Measurements from ENCODE around the gene ADGRD2. TPM values are rescaled to one million over a fixed set of nuclear protein-coding genes. Genes with fewer than 3 reads are reported as not detected.

The ADGRD2 gene
- total RNA-seq, 5 donors from 2014 or later (not counting 1 experiment from before 2014, with no cell fraction given) = not detected

DNA sequence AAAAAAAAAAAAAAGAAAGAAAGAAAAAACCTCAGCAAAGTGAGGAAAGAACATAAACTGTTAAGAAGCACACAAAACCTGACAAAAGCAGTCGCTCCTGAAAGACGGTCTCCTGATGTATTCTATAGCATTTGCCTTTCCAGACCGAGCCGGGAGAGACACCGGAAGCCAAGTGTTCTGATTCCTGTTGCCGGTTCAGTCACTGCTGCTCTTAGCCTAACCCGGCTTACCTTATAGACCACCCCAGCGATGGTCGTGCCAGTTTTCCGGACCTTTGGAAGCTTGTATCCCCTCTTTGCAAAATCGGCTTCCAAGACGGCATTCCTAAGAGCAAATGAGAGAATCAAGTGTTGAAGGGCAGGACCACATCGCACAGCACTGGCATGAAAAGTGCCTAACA, 35.6 kb upstream of the ADGRD2 start:
- Histone ChIP-seq H3K27me3 (replicated peaks in 1 of 2; ENCODE audit: control insufficient read depth in 2 of 2, extremely low read depth in 1 of 2, insufficient read depth in 2 of 2, low read length in 1 of 2) (no peaks in the 10 kb centered on the region), H3K36me3 (ENCODE audit: control insufficient read depth in 2 of 2, extremely low read depth in 1 of 2, insufficient read depth in 1 of 2, low read length in 1 of 2) (peaks cover 0 to 40% of the 10 kb centered on the region in 2 donors), H3K27ac (ENCODE audit: low read length) (peak overlapping the region; percentile 56), H3K4me1 (ENCODE audit: control insufficient read depth in 1 of 2, extremely low read depth in 1 of 2, insufficient read depth in 2 of 2, low read length in 2 of 2) (peaks cover 7 to 17% of the 10 kb centered on the region in 2 experiments), H3K9me3 (no peaks in the 10 kb centered on the region), H3K4me3 (ENCODE audit: control insufficient read depth in 1 of 2, extremely low read depth in 1 of 2, low read length in 1 of 2) (peak overlapping the region; percentile 79 to 91)
- Mint-ChIP-seq H3K9me3 (peaks cover 0 to 3% (median 3%) of the 10 kb centered on the region in 3 donors), H3K4me1 (peaks cover 34 to 42% (median 40%) of the 10 kb centered on the region in 3 donors), H3K36me3 (peaks cover 32% of the 10 kb centered on the region), H3K27me3 (no peaks in the 10 kb centered on the region), H3K4me3 (peak overlapping the region; percentile 89 to 97 (median 97)), H3K27ac (peak overlapping the region; percentile 92 to 96)
- ATAC-seq (replicated peaks in 1 of 4) (no peak), DNase-seq (no peak)
- 29% methylated on average over 12 of the region's 13 CpGs for WGBS (ENCODE audit: insufficient coverage)
- CTCF ChIA-PET = interaction anchor here (0.6 to 0.7 kb wide), 3 partner anchors 43 to 783 kb away, joined by 3 read pairs; no protein-coding TSS in a partner anchor
- POLR2A ChIA-PET = interaction anchor here in 1 of 2 donors (0.6 kb wide), 1 partner anchor 17 kb away, joined by 4 read pairs; no protein-coding TSS in a partner anchor

DNA sequence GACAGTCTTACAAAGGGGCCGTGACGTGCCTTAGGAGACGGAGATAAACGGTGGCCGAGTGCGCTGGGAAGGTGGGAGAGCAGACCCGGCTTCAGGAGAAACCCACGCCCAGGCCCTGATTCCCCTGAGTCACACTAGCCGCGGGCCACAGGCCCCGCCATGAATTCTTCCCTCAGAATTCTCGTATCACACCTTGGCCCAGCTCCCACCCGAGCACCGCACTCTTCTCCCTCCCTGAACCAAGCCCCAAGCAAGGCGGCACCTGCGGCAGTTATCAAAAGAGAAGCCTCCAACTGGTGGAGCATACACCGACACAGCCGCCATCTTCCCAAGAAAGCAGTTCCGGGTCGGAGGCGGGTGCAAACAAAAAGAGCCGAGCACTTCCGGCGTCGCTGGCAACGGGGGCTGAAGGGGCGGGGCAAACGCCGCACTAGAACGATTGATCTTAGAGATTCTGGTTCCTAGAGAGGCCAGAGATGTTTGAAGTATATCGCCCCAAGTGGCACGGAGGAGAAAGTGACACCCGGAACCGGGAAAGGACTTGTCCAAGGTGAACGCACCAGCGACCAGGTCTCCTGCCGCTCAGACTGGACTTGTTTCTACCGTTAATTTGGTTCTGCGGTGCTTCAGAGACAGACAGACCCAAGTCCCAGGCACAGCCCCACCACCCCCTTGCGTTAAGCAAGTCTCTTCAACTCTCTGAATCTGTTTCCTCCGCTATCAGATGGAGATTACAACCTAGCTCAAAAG, 35.0 kb upstream of the ADGRD2 start, which contains the start of gene PSMB7:
Gene PSMB7 (minus strand): TSS at position 341 of the 750 bp plus-strand sequence. CDS start 17 bp downstream, at position 324.
- Histone ChIP-seq H3K4me3 (ENCODE audit: control insufficient read depth in 1 of 2, extremely low read depth in 1 of 2, low read length in 1 of 2) (peak within 1 kb of the TSS; percentile 79 to 91), H3K27ac (ENCODE audit: low read length) (peak within 1 kb of the TSS; percentile 56), H3K27me3 (replicated peaks in 1 of 2; ENCODE audit: control insufficient read depth in 2 of 2, extremely low read depth in 1 of 2, insufficient read depth in 2 of 2, low read length in 1 of 2) (no peaks in the 10 kb centered on the region), H3K9me3 (no peaks in the 10 kb centered on the region), H3K4me1 (ENCODE audit: control insufficient read depth in 1 of 2, extremely low read depth in 1 of 2, insufficient read depth in 2 of 2, low read length in 2 of 2) (peaks cover 7 to 24% of the 10 kb centered on the region in 2 experiments), H3K36me3 (ENCODE audit: control insufficient read depth in 2 of 2, extremely low read depth in 1 of 2, insufficient read depth in 1 of 2, low read length in 1 of 2) (peaks cover 0 to 37% of the 10 kb centered on the region in 2 donors)
- ChIA-PET POLR2A (interaction anchor here in 1 of 2 donors (0.5 kb wide), 1 partner anchor 484 kb away, joined by 3 read pairs; no protein-coding TSS in a partner anchor), CTCF (interaction anchor here in 1 of 2 donors (0.7 kb wide), 1 partner anchor 44 kb away, joined by 3 read pairs; no protein-coding TSS in a partner anchor)
- H3K27ac Mint-ChIP-seq = peak within 1 kb of the TSS; percentile 92 to 96
- 3% methylated on average over 38 of the region's 41 CpGs for WGBS (ENCODE audit: insufficient coverage)
- no peaks in the 10 kb centered on the region for H3K27me3 Mint-ChIP-seq
- peak; percentile 92 to 99 (median 96) for DNase-seq
- peak; percentile 94 to 98 (median 96) for ATAC-seq (replicated peaks in 1 of 4)
- H3K4me3 Mint-ChIP-seq = peak within 1 kb of the TSS; percentile 89 to 97 (median 97)
- peaks cover 30 to 43% (median 40%) of the 10 kb centered on the region in 3 donors for H3K4me1 Mint-ChIP-seq
- H3K9me3 Mint-ChIP-seq = peaks cover 0 to 3% (median 3%) of the 10 kb centered on the region in 3 donors
- H3K36me3 Mint-ChIP-seq = peaks cover 30% of the 10 kb centered on the region

DNA sequence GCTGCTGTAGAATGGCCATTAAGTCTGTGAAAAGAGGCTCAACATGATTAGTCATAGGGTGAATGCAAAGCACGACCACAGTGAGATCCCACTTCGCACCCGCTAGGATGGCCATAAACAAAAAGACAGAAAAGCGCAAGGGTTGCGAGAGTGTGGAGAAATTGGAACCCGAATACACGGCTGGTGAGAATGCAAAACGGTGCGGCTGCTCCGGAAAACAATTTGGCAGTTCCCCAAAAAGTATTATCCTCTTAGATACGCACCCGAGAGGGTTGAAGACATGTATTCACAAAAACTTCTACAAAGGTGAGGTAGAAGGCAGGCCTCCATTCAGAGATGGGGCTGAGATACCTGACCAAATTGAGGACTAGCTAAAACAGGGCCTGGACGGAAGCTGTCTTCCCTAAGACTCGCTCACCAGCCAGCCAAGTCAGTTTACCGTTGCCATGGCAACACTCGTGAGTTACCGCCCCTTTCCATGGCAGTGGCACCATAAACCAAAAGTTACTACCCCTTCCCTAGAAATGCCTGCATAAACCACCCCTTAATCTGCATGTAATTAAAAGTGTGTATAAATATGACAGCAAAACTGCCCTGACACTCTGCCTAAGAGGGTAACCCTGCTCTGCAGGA, 34.3 kb upstream of the ADGRD2 start:
- H3K27me3 Mint-ChIP-seq = no peaks in the 10 kb centered on the region
- peak overlapping the region; percentile 92 to 96 for H3K27ac Mint-ChIP-seq
- H3K36me3 Mint-ChIP-seq = peaks cover 25% of the 10 kb centered on the region
- DNase-seq (peak in 1 of 35 experiments; percentile 22), ATAC-seq (replicated peaks in 1 of 4) (no peak)
- Histone ChIP-seq H3K27ac (ENCODE audit: low read length) (peak overlapping the region; percentile 56), H3K36me3 (ENCODE audit: control insufficient read depth in 2 of 2, extremely low read depth in 1 of 2, insufficient read depth in 1 of 2, low read length in 1 of 2) (peaks cover 0 to 30% of the 10 kb centered on the region in 2 donors), H3K4me3 (ENCODE audit: control insufficient read depth in 1 of 2, extremely low read depth in 1 of 2, low read length in 1 of 2) (peak overlapping the region; percentile 79 to 91), H3K4me1 (ENCODE audit: control insufficient read depth in 1 of 2, extremely low read depth in 1 of 2, insufficient read depth in 2 of 2, low read length in 2 of 2) (peaks cover 7 to 24% of the 10 kb centered on the region in 2 experiments), H3K27me3 (replicated peaks in 1 of 2; ENCODE audit: control insufficient read depth in 2 of 2, extremely low read depth in 1 of 2, insufficient read depth in 2 of 2, low read length in 1 of 2) (no peaks in the 10 kb centered on the region), H3K9me3 (no peaks in the 10 kb centered on the region)
- H3K4me3 Mint-ChIP-seq = peak overlapping the region; percentile 89 to 97 (median 97)
- ChIA-PET CTCF (no interaction called here), POLR2A (interaction anchor here in 1 of 2 donors (0.5 kb wide), 1 partner anchor 485 kb away, joined by 3 read pairs; no protein-coding TSS in a partner anchor)
- H3K9me3 Mint-ChIP-seq = peaks cover 0 to 3% (median 3%) of the 10 kb centered on the region in 3 donors
- 97% methylated on average over 7 of the region's 17 CpGs for WGBS (ENCODE audit: insufficient coverage)
- peaks cover 27 to 40% (median 39%) of the 10 kb centered on the region in 3 donors for H3K4me1 Mint-ChIP-seq

DNA sequence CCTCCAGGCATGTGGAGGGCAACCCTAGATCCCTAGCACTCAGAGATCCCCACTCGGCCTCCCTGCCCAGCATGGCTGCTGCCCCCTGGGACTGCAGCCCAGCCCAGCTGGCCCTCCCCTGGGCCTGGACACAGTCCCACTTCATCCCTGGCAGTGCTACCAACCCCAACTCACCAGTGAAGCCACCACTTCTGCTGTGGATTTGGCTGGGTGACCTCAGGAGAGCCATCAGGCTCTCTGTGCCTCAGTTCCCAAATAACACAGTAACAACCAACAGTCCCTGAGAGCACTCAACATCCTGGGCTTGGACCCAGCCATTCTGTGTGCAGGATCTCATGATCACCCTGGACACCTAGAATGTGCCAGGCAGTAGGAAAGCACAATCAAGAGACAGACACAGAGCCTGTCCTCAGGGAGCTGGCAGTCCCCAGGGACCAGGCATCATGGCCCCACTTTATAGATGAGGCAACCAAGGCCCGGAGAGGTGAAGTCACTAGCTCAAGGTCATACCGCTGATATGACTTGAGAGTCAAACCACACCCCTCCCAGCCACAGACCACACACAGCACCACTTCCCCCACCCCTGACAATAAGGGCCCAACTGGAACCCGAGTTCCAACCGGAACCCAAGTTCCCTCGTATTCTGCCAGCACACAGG, 30.3 kb upstream of the ADGRD2 start:
- peaks cover 0 to 3% (median 3%) of the 10 kb centered on the region in 3 donors for H3K9me3 Mint-ChIP-seq
- WGBS (ENCODE audit: insufficient coverage) = 67% methylated on average over 6 of the region's 6 CpGs

DNA sequence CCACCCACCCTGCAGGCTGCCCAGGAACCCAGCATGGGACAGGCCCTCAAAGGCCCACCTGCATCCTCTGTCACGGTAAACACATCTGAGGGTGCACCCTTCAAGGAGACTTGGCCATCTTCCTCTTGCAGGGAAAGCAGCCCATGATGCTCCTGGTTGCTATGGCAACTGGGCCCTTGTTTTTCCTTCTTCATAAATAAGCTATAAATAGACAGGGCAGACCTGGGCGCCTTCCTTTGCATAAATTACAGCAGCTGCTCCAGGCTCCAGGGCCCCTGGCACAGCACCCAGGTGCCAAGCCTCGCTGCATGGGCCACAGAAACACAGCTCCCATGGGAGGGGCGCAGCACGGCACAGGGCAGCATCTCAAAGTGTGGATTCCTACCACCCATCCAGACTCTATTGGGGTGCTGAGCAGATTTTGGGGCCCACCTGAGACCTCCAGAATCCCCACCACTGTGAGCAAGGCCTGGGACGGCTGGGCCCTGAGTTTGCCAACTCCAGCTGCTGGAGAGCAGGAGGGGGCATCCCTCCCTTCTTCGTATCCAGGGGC, 29.2 kb upstream of the ADGRD2 start:
- H3K27ac Mint-ChIP-seq = no peak overlapping the region

More for the DNA sequence above, 30.3 kb upstream of the ADGRD2 start:
- peaks cover 6 to 15% (median 13%) of the 10 kb centered on the region in 3 donors for H3K4me1 Mint-ChIP-seq
- POLR2A ChIA-PET = interaction anchor here in 1 of 2 donors (0.6 kb wide), 1 partner anchor 1857 kb away, joined by 3 read pairs; no protein-coding TSS in a partner anchor
- ATAC-seq (replicated peaks in 1 of 4) = no peak
- peaks cover 0 to 4% of the 10 kb centered on the region in 2 donors for H3K27me3 Mint-ChIP-seq
- Histone ChIP-seq H3K27ac (ENCODE audit: low read length) (no peak overlapping the region), H3K36me3 (ENCODE audit: control insufficient read depth in 2 of 2, extremely low read depth in 1 of 2, insufficient read depth in 1 of 2, low read length in 1 of 2) (no peaks in the 10 kb centered on the region), H3K9me3 (no peaks in the 10 kb centered on the region), H3K27me3 (replicated peaks in 1 of 2; ENCODE audit: control insufficient read depth in 2 of 2, extremely low read depth in 1 of 2, insufficient read depth in 2 of 2, low read length in 1 of 2) (peaks cover 0 to 4% of the 10 kb centered on the region in 2 experiments), H3K4me1 (ENCODE audit: control insufficient read depth in 1 of 2, extremely low read depth in 1 of 2, insufficient read depth in 2 of 2, low read length in 2 of 2) (peaks cover under 1 to 19% of the 10 kb centered on the region in 2 experiments), H3K4me3 (ENCODE audit: control insufficient read depth in 1 of 2, extremely low read depth in 1 of 2, low read length in 1 of 2) (no peak overlapping the region)
- H3K4me3 Mint-ChIP-seq = no peak overlapping the region
- DNase-seq = no peak
- CTCF ChIA-PET = interaction anchor here in 1 of 2 donors (1.1 kb wide), 1 partner anchor 10 kb away, joined by 5 read pairs; no protein-coding TSS in a partner anchor
- no peaks in the 10 kb centered on the region for H3K36me3 Mint-ChIP-seq
- no peak overlapping the region for H3K27ac Mint-ChIP-seq

More for the DNA sequence above, 29.2 kb upstream of the ADGRD2 start:
- Histone ChIP-seq H3K27me3 (replicated peaks in 1 of 2; ENCODE audit: control insufficient read depth in 2 of 2, extremely low read depth in 1 of 2, insufficient read depth in 2 of 2, low read length in 1 of 2) (peaks cover 0 to 4% of the 10 kb centered on the region in 2 experiments), H3K27ac (ENCODE audit: low read length) (no peak overlapping the region), H3K36me3 (ENCODE audit: control insufficient read depth in 2 of 2, extremely low read depth in 1 of 2, insufficient read depth in 1 of 2, low read length in 1 of 2) (no peaks in the 10 kb centered on the region), H3K9me3 (no peaks in the 10 kb centered on the region), H3K4me1 (ENCODE audit: control insufficient read depth in 1 of 2, extremely low read depth in 1 of 2, insufficient read depth in 2 of 2, low read length in 2 of 2) (peaks cover 0 to 10% of the 10 kb centered on the region in 2 experiments), H3K4me3 (ENCODE audit: control insufficient read depth in 1 of 2, extremely low read depth in 1 of 2, low read length in 1 of 2) (no peak overlapping the region)
- DNase-seq = peak in 2 of 35 experiments; percentile 12 to 27
- POLR2A ChIA-PET = no interaction called here
- CTCF ChIA-PET = interaction anchor here in 1 of 2 donors (0.8 kb wide), 1 partner anchor 9 kb away, joined by 3 read pairs; no protein-coding TSS in a partner anchor
- Mint-ChIP-seq H3K36me3 (no peaks in the 10 kb centered on the region), H3K9me3 (no peaks in the 10 kb centered on the region), H3K4me3 (no peak overlapping the region), H3K27me3 (peaks cover 0 to 4% of the 10 kb centered on the region in 2 donors), H3K4me1 (peaks cover 0 to 7% (median 5%) of the 10 kb centered on the region in 3 donors)
- WGBS (ENCODE audit: insufficient coverage) = 54% methylated on average over 4 of the region's 7 CpGs
- ATAC-seq (replicated peaks in 1 of 4) = no peak
